Cardiac atrium fibroblast (primary cell): ENCODE results near the gene BCL3. TPM values are rescaled to one million over a fixed set of nuclear protein-coding genes. Genes with fewer than 3 reads are reported as not detected.

Experiments used
- total RNA-seq: library from RNA; depleted of rRNA; stranded (reverse); fragments of >200 nt; gene quantifications from 2 replicates; pipeline ENCODE4 v1.2.3, GENCODE V29; 2015

BCL3 gene
- 29.3 and 51.6 TPM in 2 replicates for total RNA-seq

DNA sequence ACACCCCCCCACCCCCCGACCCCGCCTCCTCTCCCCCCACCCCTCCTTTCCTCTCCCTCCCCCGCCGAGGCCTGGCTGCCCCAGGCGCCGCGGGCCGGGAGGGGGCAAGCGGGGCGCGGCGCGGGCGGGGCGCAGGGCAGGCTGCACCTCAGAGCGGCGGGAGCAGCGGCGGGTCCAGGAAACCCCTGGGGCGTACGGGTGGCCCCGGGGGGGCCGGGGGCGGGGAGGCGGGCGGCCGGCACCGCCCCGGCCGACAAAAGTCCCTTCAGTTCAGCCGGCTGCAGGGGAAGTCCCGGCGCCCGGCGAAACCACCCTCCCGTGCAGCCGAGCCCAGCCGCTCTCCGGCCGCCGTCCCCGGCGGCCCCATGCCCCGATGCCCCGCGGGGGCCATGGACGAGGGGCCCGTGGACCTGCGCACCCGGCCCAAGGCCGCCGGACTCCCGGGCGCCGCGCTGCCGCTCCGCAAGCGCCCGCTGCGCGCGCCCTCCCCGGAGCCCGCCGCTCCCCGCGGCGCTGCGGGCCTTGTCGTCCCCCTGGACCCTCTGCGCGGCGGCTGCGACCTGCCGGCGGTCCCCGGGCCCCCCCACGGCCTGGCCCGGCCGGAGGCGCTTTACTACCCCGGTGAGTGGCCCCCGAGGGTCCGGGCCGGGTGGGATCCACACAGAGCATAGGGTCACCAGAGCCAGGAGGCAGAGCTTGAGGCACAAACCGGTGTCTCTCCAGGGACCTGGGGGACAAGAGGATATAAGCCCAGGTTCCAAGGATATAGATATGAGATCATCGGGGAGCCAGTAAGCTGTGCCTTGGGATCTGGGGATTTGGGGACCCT is at the start of gene BCL3:
Gene BCL3 (plus strand): TSS at position 283 of the 829 bp plus-strand sequence. CDS start 83 bp downstream, at position 366.

GRCh38 chr19:44777715-44778347 is 29.3 kb downstream of the BCL3 start, which contains the start of gene CBLC:
Gene CBLC, plus strand, starts transcription at chr19:44777890. Its CDS starts 42 bp downstream, at chr19:44777932.

DNA sequence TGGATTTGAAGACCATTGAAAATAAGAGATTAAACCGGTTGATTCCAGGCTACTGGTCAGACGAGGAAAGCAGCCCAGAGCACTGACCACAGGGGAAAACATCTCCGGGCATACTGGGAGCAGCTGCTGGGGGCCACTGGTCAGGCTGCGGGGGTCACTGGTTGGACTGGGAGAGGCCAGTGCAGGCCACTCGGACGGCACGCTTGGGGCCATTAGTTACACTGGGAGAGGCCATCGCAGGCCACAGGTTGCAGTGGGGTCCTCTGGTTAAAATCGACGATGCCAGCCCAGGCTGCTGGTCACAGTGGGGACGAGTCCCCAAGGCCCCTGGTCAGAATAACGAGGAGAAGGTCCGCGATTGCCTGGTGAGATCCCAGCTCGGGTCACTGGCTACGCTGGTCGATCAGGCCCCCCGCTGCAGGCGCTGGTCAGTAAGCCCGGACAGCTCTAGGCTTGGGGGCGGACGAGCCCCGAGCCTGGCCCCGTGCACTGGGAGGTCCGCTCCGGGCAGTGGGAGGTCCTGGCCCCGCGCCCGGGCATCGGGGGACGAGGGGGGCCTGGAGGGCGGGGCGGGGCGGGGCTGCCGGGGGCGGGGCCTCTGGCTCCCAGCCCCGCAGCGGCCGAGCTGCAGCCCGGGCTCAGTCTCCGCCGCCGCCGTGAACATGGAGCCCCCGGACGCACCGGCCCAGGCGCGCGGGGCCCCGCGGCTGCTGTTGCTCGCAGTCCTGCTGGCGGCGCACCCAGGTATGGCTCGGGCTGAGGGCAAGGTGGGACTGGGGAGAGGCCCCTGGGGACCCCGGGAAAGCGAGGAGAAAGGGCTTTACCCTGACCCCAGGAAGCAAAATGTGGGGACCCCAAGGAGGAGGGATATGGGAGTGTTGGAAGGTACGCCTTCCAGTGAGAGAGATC is 60.2 kb downstream of the BCL3 start, which contains the start of gene BCAM:
Gene BCAM (plus strand): TSS at position 641 of the 909 bp plus-strand sequence. CDS start 22 bp downstream, at position 663.

Other genes with a start within 250 kb of the BCL3 start
- 4.7 and 7.6 TPM in 2 replicates for gene ZNF180, start 248.2 kb upstream of the BCL3 start, total RNA-seq
- gene CEACAM20, start 219.0 kb upstream of the BCL3 start, total RNA-seq, result not detected in 2 replicates
- not detected in 2 replicates for gene IGSF23, start 135.1 kb upstream of the BCL3 start, total RNA-seq
- 71.6 and 95.9 TPM in 2 replicates for gene PVR, start 104.8 kb upstream of the BCL3 start, total RNA-seq
- 1.6 and 6.5 TPM in 2 replicates for gene CEACAM19, start 77.2 kb upstream of the BCL3 start, total RNA-seq
- not detected in 2 replicates for gene CEACAM16, start 49.6 kb upstream of the BCL3 start, total RNA-seq
- not detected in 2 replicates for gene CBLC, start 29.2 kb downstream of the BCL3 start, total RNA-seq
- gene BCAM, start 60.4 kb downstream of the BCL3 start, total RNA-seq, result 12.0 and 19.5 TPM in 2 replicates
- gene NECTIN2, start 97.6 kb downstream of the BCL3 start, total RNA-seq, result 147 and 153 TPM in 2 replicates
- 57.8 and 68.2 TPM in 2 replicates for gene TOMM40, start 142.5 kb downstream of the BCL3 start, total RNA-seq
- gene APOE, start 157.1 kb downstream of the BCL3 start, total RNA-seq, result 866 and 979 TPM in 2 replicates
- 14.9 and 38.3 TPM in 2 replicates for gene APOC1, start 165.9 kb downstream of the BCL3 start, total RNA-seq
- gene APOC4, start 193.5 kb downstream of the BCL3 start, total RNA-seq, result not detected in 2 replicates
- not detected in 2 replicates for gene APOC2, start 197.3 kb downstream of the BCL3 start, total RNA-seq
- 69.3 and 81.6 TPM in 2 replicates for gene CLPTM1, start 206.7 kb downstream of the BCL3 start, total RNA-seq